SU-DHL-6 (cell line): ENCODE results near the gene TIMP3.

ENCODE experiments used
- EZH2phosphoT487 ChIP-seq: fragments of 200-600 bp; sonication (generic), shearing (Covaris generic); conservative IDR thresholded peaks from 2 replicates; pipeline ENCODE4 v1.6.1; 2018; ENCODE audit warnings: mild to moderate bottlenecking, antibody characterized with exemption, low read length, moderate library complexity, mixed read lengths
- TF ChIP-seq, protein P1 (sequence below): fragments of 200-600 bp; sonication (generic); IDR thresholded peaks from one replicate; pipeline ENCODE4 v1.5.1; 2017; ENCODE audit warnings: antibody characterized with exemption, mild to moderate bottlenecking, low read length, moderate library complexity; ENCODE audit not compliant: insufficient read depth, poor library complexity, severe bottlenecking

DNA sequence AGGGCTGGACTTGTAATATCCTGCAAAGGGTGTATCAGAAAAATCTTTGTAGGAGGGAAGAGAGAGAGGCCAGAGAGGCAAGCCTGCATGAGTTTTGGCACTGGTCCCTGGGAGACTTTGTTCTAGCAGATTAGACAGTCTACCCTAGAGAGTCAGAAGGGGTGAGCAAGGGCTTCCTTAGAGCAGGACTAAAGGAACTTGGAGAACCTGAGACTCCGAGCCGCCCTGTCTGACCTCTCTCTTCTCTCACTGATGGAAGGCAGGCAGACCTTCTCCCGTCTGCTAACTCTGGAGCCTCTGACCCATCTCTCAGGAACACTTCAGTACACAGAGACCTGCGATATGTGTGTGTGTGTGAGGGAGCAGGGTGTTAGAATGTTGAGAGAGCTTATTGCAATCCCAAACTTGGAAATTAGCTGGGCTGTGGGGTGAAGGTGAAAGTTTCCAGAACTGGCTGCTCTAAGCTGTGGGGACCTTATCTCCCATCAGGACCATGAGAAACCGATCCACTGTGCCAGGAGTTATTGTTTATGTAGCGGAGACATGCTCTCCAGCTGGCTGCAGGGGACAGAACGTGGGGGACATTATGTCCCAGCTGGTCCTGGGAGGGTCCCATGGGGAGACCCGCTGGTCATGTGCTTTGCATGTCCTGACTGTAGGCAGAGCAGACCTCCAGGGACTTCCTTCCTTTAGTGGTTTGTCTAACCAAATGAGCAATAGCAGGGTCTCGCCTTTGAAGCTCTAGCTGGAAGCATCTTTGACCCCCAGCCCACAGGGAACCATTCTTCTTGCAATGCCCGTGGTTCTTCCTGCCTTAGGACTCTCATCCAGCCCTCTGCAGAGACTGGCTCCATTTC lies 51.1 kb downstream of the TIMP3 start:
- TF ChIP-seq, protein P1, sequence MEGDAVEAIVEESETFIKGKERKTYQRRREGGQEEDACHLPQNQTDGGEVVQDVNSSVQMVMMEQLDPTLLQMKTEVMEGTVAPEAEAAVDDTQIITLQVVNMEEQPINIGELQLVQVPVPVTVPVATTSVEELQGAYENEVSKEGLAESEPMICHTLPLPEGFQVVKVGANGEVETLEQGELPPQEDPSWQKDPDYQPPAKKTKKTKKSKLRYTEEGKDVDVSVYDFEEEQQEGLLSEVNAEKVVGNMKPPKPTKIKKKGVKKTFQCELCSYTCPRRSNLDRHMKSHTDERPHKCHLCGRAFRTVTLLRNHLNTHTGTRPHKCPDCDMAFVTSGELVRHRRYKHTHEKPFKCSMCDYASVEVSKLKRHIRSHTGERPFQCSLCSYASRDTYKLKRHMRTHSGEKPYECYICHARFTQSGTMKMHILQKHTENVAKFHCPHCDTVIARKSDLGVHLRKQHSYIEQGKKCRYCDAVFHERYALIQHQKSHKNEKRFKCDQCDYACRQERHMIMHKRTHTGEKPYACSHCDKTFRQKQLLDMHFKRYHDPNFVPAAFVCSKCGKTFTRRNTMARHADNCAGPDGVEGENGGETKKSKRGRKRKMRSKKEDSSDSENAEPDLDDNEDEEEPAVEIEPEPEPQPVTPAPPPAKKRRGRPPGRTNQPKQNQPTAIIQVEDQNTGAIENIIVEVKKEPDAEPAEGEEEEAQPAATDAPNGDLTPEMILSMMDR: no peak
- no peak for TF ChIP-seq EZH2phosphoT487
